GM23338 (cell line): Measurements from ENCODE around the gene ARHGAP19. TPM values are rescaled to one million over a fixed set of nuclear protein-coding genes. Genes with fewer than 3 reads are reported as not detected.
A peak's percentile ranks its signal among the peaks of the same experiment; 100 is the strongest.

Experiments used
- ATAC-seq: fragments of 200-7000 bp; cut with Tn5 transposase; 3 replicates; pipeline ENCODE4 v1.9.1; 2020
- DNase-seq: peaks from one replicate; pipeline ENCODE4 v3.0.0-alpha.2; 2015; ENCODE audit warnings: low spot score
- H2AFZ ChIP-seq: fragments of 200-600 bp; sonication (generic); 2 replicates; pipeline ENCODE4 v1.8.0; 2016; ENCODE audit warnings: antibody characterized with exemption, mild to moderate bottlenecking, moderate library complexity
- H3F3A ChIP-seq: fragments of 200-600 bp; sonication (generic); replicated peaks from 2 replicates; pipeline ENCODE4 v1.8.0; 2017; ENCODE audit warnings: antibody characterized with exemption, mixed run types, low read depth
- H3K27ac ChIP-seq: fragments of 200-600 bp; sonication (generic); 2 replicates; pipeline ENCODE4 v1.6.1; 2016; ENCODE audit warnings: low read depth
- H3K27me3 ChIP-seq: fragments of 200-600 bp; sonication (generic); 2 replicates; pipeline ENCODE4 v1.8.0; 2016; ENCODE audit warnings: mild to moderate bottlenecking, mixed run types, moderate library complexity; ENCODE audit not compliant: insufficient read depth
- H3K36me3 ChIP-seq: fragments of 200-600 bp; sonication (generic); 2 replicates; pipeline ENCODE4 v1.8.0; 2016; ENCODE audit warnings: mild to moderate bottlenecking; ENCODE audit not compliant: insufficient read depth
- H3K4me1 ChIP-seq: fragments of 200-600 bp; sonication (generic); 2 replicates; pipeline ENCODE4 v1.8.0; 2016; ENCODE audit warnings: mild to moderate bottlenecking, moderate library complexity; ENCODE audit not compliant: insufficient read depth
- H3K4me2 ChIP-seq: fragments of 200-600 bp; sonication (generic); 2 replicates; pipeline ENCODE4 v1.7.1; 2017; ENCODE audit warnings: mixed run types
- H3K4me3 ChIP-seq: fragments of 200-600 bp; sonication (generic); 2 replicates; pipeline ENCODE4 v1.6.1; 2016; ENCODE audit warnings: mixed run types
- H3K79me2 ChIP-seq: fragments of 200-600 bp; sonication (generic); replicated peaks from 2 replicates; pipeline ENCODE4 v1.8.0; 2017; ENCODE audit warnings: mild to moderate bottlenecking; ENCODE audit not compliant: insufficient read depth
- H3K9me2 ChIP-seq: fragments of 200-600 bp; sonication (generic); 2 replicates; pipeline ENCODE4 v1.8.0; 2017; ENCODE audit not compliant: insufficient read depth
- H4K20me1 ChIP-seq: fragments of 200-600 bp; sonication (generic); replicated peaks from 2 replicates; pipeline ENCODE4 v1.8.0; 2017; ENCODE audit warnings: mild to moderate bottlenecking; ENCODE audit not compliant: insufficient read depth
- H3K27ac Mint-ChIP-seq: 2 replicates; pipeline ENCODE4 v1.8.0; 2020; ENCODE audit warnings: inconsistent platforms, mild to moderate bottlenecking, moderate library complexity, mixed read lengths
- H3K27me3 Mint-ChIP-seq: 3 replicates; pipeline ENCODE4 v1.8.0; 2022; ENCODE audit warnings: low read depth, mild to moderate bottlenecking, moderate library complexity, mixed read lengths, inconsistent platforms; ENCODE audit not compliant: insufficient read depth, poor library complexity
- H3K36me3 Mint-ChIP-seq: 3 replicates; pipeline ENCODE4 v1.8.0; 2021; ENCODE audit warnings: low read depth, mild to moderate bottlenecking, inconsistent platforms, moderate library complexity, mixed read lengths
- H3K4me1 Mint-ChIP-seq: 3 replicates; pipeline ENCODE4 v1.8.0; 2020; ENCODE audit warnings: mild to moderate bottlenecking, inconsistent platforms, mixed read lengths
- H3K4me3 Mint-ChIP-seq: 3 replicates; pipeline ENCODE4 v1.8.0; 2021; ENCODE audit warnings: moderate library complexity, mild to moderate bottlenecking, inconsistent platforms, mixed read lengths
- H3K9me3 Mint-ChIP-seq: 3 replicates; pipeline ENCODE4 v1.8.0; 2020; ENCODE audit warnings: moderate library complexity, mild to moderate bottlenecking, inconsistent platforms, mixed read lengths
- CREB1 ChIP-seq: fragments of 250-450 bp; sonication (Bioruptor Pico); IDR thresholded peaks from 2 replicates; pipeline ENCODE4 v1.5.0; 2020; ENCODE audit warnings: low read depth, mild to moderate bottlenecking, moderate library complexity
- EZH2 ChIP-seq: fragments of 200-600 bp; sonication (generic); IDR thresholded peaks from one replicate; pipeline ENCODE4 v1.8.0; 2017; ENCODE audit warnings: antibody characterized with exemption, mild to moderate bottlenecking, low read depth; ENCODE audit not compliant: unreplicated experiment
- EZH2phosphoT487 ChIP-seq: fragments of 200-600 bp; sonication (generic); IDR thresholded peaks from one replicate; pipeline ENCODE4 v1.8.1; 2018; ENCODE audit warnings: antibody characterized with exemption; ENCODE audit not compliant: unreplicated experiment
- NANOG ChIP-seq: IDR thresholded peaks from 2 replicates; pipeline ENCODE4 v1.6.1; 2016; ENCODE audit warnings: antibody characterized with exemption, borderline replicate concordance
- POLR2AphosphoS5 ChIP-seq: IDR thresholded peaks from 2 replicates; pipeline ENCODE4 v1.6.1; 2016; ENCODE audit warnings: antibody characterized with exemption, low read depth
- STAT1 ChIP-seq: IDR thresholded peaks from one replicate; pipeline ENCODE4 v1.6.1; 2016; ENCODE audit warnings: antibody characterized with exemption; ENCODE audit not compliant: unreplicated experiment
- ZNF114 ChIP-seq: fragments of 250-450 bp; sonication (Bioruptor Pico); IDR thresholded peaks from 2 replicates; pipeline ENCODE4 v1.5.0; 2020; ENCODE audit warnings: mild to moderate bottlenecking, moderate library complexity
- polyA plus RNA-seq: library from polyadenylated mRNA; unstranded; fragments of >200 nt; fragmentation: Nextera tagmentation; extraction: Ambion mirVana; gene quantifications from 2 replicates; pipeline ENCODE4 v1.2.1, GENCODE V29; 2016
- total RNA-seq: library from RNA; depleted of rRNA; stranded (reverse); fragments of >200 nt; shearing (Covaris generic); gene quantifications from 2 replicates; pipeline ENCODE4 v1.2.3, GENCODE V29; 2014
- TF ChIP-seq, protein P1 (sequence below), 2 experiments: fragments of 200-600 bp in 1 of 2; sonication (generic) in 1 of 2; conservative IDR thresholded peaks; 2 replicates each; pipeline versions ENCODE4 v1.5.1 to v1.6.1; 2016 to 2017; ENCODE audit warnings: antibody characterized with exemption in 2 of 2, low read depth in 2 of 2, mild to moderate bottlenecking in 2 of 2, moderate library complexity in 1 of 2

The ARHGAP19 gene
- total and polyA plus RNA-seq, 2 experiments from 2014 or later, result 11.5 to 38.8 TPM

GRCh38 chr10:97234400-97234799, 58.0 kb downstream of the ARHGAP19 start:
- H3K9me2 ChIP-seq, result no peaks in the 10 kb centered on the region
- H3K9me3 Mint-ChIP-seq, result no peaks in the 10 kb centered on the region
- no peaks in the 10 kb centered on the region; the same call in 1 of the 3 replicates for H3K36me3 Mint-ChIP-seq
- no peak overlapping the region for H2AFZ ChIP-seq
- no peaks in the 10 kb centered on the region for H3K27me3 ChIP-seq
- H3K4me1 ChIP-seq, result no peaks in the 10 kb centered on the region
- H3K4me3 Mint-ChIP-seq, result no peak overlapping the region
- ATAC-seq (no peak; the same call in 2 of the 3 replicates), DNase-seq (peak; percentile 55)
- H3K36me3 ChIP-seq, result peaks cover 8% of the 10 kb centered on the region
- H3K4me2 ChIP-seq, result no peak overlapping the region
- peaks cover 5% of the 10 kb centered on the region; the same call in 1 of the 3 replicates for H3K4me1 Mint-ChIP-seq
- no peak overlapping the region for H3K27ac ChIP-seq
- H3K79me2 ChIP-seq, result no peaks in the 10 kb centered on the region
- no peaks in the 10 kb centered on the region for H3K27me3 Mint-ChIP-seq
- no peaks in the 10 kb centered on the region for H3F3A ChIP-seq
- H3K4me3 ChIP-seq, result no peak overlapping the region
- TF ChIP-seq NANOG, result no peak
- TF ChIP-seq, protein P1, sequence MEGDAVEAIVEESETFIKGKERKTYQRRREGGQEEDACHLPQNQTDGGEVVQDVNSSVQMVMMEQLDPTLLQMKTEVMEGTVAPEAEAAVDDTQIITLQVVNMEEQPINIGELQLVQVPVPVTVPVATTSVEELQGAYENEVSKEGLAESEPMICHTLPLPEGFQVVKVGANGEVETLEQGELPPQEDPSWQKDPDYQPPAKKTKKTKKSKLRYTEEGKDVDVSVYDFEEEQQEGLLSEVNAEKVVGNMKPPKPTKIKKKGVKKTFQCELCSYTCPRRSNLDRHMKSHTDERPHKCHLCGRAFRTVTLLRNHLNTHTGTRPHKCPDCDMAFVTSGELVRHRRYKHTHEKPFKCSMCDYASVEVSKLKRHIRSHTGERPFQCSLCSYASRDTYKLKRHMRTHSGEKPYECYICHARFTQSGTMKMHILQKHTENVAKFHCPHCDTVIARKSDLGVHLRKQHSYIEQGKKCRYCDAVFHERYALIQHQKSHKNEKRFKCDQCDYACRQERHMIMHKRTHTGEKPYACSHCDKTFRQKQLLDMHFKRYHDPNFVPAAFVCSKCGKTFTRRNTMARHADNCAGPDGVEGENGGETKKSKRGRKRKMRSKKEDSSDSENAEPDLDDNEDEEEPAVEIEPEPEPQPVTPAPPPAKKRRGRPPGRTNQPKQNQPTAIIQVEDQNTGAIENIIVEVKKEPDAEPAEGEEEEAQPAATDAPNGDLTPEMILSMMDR (conservative IDR thresholded peaks at IDR 0.05; ENCODE audit: low read depth in 2 of 2), result peak; percentile 68 to 82
- H3K27ac Mint-ChIP-seq, result no peak overlapping the region
- no peaks in the 10 kb centered on the region; the same call in 1 of the 2 replicates for H4K20me1 ChIP-seq

DNA sequence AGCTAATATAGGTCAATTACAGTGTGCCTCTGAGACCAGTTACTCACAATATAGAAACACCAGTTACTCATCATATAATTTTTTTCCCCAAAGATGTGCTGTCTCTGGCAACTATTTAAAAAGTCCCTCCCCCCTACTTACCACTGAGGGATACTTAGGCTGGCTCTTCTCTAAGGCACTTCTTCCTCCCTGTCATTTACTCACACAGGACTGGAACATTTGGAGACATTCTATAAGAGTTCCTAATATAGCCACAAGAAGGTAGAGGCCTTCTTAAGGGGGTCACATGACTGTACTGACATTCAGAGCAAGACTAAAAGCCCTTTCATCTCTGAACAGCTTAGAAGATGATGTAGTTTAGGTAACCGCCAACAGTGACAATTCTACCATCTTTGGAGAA, 62.3 kb downstream of the ARHGAP19 start:
- no peaks in the 10 kb centered on the region for H3F3A ChIP-seq
- Mint-ChIP-seq H3K4me1 (peaks cover 5% of the 10 kb centered on the region; the same call in 1 of the 3 replicates), H3K27ac (no peak overlapping the region), H3K9me3 (no peaks in the 10 kb centered on the region), H3K4me3 (no peak overlapping the region), H3K27me3 (no peaks in the 10 kb centered on the region), H3K36me3 (no peaks in the 10 kb centered on the region; the same call in 2 of the 3 replicates)
- peaks cover 10% of the 10 kb centered on the region for H3K36me3 ChIP-seq
- no peaks in the 10 kb centered on the region for H3K4me1 ChIP-seq
- no peak overlapping the region for H2AFZ ChIP-seq
- DNase-seq (no peak), ATAC-seq (no peak)
- no peaks in the 10 kb centered on the region for H3K9me2 ChIP-seq
- H4K20me1 ChIP-seq, result no peaks in the 10 kb centered on the region; the same call in 1 of the 2 replicates
- H3K4me2 ChIP-seq, result no peak overlapping the region
- H3K27me3 ChIP-seq, result no peaks in the 10 kb centered on the region
- H3K4me3 ChIP-seq, result no peak overlapping the region
- TF ChIP-seq EZH2 (no peak), POLR2AphosphoS5 (no peak), EZH2phosphoT487 (no peak), CREB1 (CRISPR knock-in tag) (no peak), ZNF114 (no peak), STAT1 (no peak)
- TF ChIP-seq, protein P1 (conservative IDR thresholded peaks at IDR 0.05; ENCODE audit: low read depth in 2 of 2), result no peak
- no peaks in the 10 kb centered on the region for H3K79me2 ChIP-seq
- no peak overlapping the region for H3K27ac ChIP-seq
